HepG2 (cell line): ENCODE measurements around the gene SRCAP. TPM values are rescaled to one million over a fixed set of nuclear protein-coding genes. Genes with fewer than 3 reads are reported as not detected.

Source experiments
- ARNTL ChIP-seq: sonication (generic); formaldehyde crosslinking; IDR thresholded peaks from 2 replicates; pipeline ENCODE4 v1.4.0; 2020; ENCODE audit warnings: mild to moderate bottlenecking, missing genetic modification reagents
- GFI1 ChIP-seq: sonication (generic); formaldehyde crosslinking; IDR thresholded peaks from 2 replicates; pipeline ENCODE4 v1.5.0; 2020; ENCODE audit warnings: missing genetic modification reagents, mild to moderate bottlenecking, borderline replicate concordance
- IRF2 ChIP-seq: IDR thresholded peaks from 2 replicates; pipeline ENCODE4 v1.6.1; 2018; ENCODE audit warnings: missing genetic modification reagents, missing compliant biosample characterization
- KLF15 ChIP-seq: sonication (generic); formaldehyde crosslinking; IDR thresholded peaks from 2 replicates; pipeline ENCODE4 v1.8.1; 2023; ENCODE audit warnings: borderline replicate concordance, mild to moderate bottlenecking, inconsistent platforms, missing genetic modification reagents, mixed read lengths
- RAD21 ChIP-seq: fragments of 450-650 bp; formaldehyde crosslinking; IDR thresholded peaks from 2 replicates; pipeline ENCODE4 v1.5.0; 2020; ENCODE audit warnings: mild to moderate bottlenecking
- ZNF430 ChIP-seq: sonication (generic); formaldehyde crosslinking; IDR thresholded peaks from 2 replicates; pipeline ENCODE4 v1.9.0; 2021; ENCODE audit warnings: mild to moderate bottlenecking, missing genetic modification reagents
- ZSCAN22 ChIP-seq: sonication (generic); formaldehyde crosslinking; IDR thresholded peaks from 2 replicates; pipeline ENCODE4 v1.4.0; 2020; ENCODE audit warnings: mild to moderate bottlenecking, missing genetic modification reagents
- polyA plus RNA-seq, 8 experiments: library from polyadenylated mRNA; depleted of rRNA in 3 of 8; stranded (reverse) in 7 of 8; unstranded in 1 of 8; fragments of >200 nt; fragmentation: Illumina TruSeq in 4 of 8; extraction: Trizol in 4 of 8; gene quantifications; 2 replicates each; pipeline versions ENCODE4 v1.2.1 to v1.2.3, GENCODE V29; 2011 to 2016; ENCODE audit warnings: low read depth in 4 of 8, missing spikeins in 1 of 8, mixed read lengths in 1 of 8; ENCODE audit not compliant: insufficient read depth in 1 of 8
- total RNA-seq, 5 experiments: library from RNA; depleted of rRNA; stranded (reverse); fragments of >200 nt; fragmentation: Illumina TruSeq; extraction: Trizol; gene quantifications; 2 replicates each; pipeline ENCODE4 v1.2.3, GENCODE V29; 2016; ENCODE audit warnings: low read depth in 1 of 5
- TF ChIP-seq, protein P1 (sequence below): sonication (generic); formaldehyde crosslinking; IDR thresholded peaks from 2 replicates; pipeline ENCODE4 v1.4.0; 2020; ENCODE audit warnings: missing genetic modification reagents, low read depth, mild to moderate bottlenecking, borderline replicate concordance
- TF ChIP-seq, protein P2 (sequence below): sonication (generic); formaldehyde crosslinking; IDR thresholded peaks from 2 replicates; pipeline ENCODE4 v1.4.0; 2020; ENCODE audit warnings: mild to moderate bottlenecking, low read depth, missing genetic modification reagents
- TF ChIP-seq, protein P3 (sequence below): sonication (generic); formaldehyde crosslinking; IDR thresholded peaks from 2 replicates; pipeline ENCODE4 v1.8.1; 2023; ENCODE audit warnings: mild to moderate bottlenecking, inconsistent platforms, moderate library complexity, missing genetic modification reagents, borderline replicate concordance
- TF ChIP-seq, protein P4 (sequence below): sonication (generic); formaldehyde crosslinking; IDR thresholded peaks from 2 replicates; pipeline ENCODE4 v1.4.0; 2020; ENCODE audit warnings: mild to moderate bottlenecking, missing genetic modification reagents
- TF ChIP-seq, protein P5 (sequence below): IDR thresholded peaks from 2 replicates; pipeline ENCODE4 v1.6.1; 2016; ENCODE audit warnings: low read depth, missing genetic modification reagents, missing compliant biosample characterization
- TF ChIP-seq, protein P6 (sequence below): sonication (generic); formaldehyde crosslinking; IDR thresholded peaks from 2 replicates; pipeline ENCODE4 v1.8.1; 2023; ENCODE audit warnings: missing genetic modification reagents, inconsistent platforms, borderline replicate concordance
- TF ChIP-seq, protein P7 (sequence below): IDR thresholded peaks from 2 replicates; pipeline ENCODE4 v1.4.0; 2020; ENCODE audit warnings: mild to moderate bottlenecking, missing genetic modification reagents

The SRCAP gene
- total and polyA plus RNA-seq, 2 of the 13 experiments (the other 11 are each of a cell fraction or from before 2014, with no cell fraction given) = 4.9 to 9.0 TPM

DNA sequence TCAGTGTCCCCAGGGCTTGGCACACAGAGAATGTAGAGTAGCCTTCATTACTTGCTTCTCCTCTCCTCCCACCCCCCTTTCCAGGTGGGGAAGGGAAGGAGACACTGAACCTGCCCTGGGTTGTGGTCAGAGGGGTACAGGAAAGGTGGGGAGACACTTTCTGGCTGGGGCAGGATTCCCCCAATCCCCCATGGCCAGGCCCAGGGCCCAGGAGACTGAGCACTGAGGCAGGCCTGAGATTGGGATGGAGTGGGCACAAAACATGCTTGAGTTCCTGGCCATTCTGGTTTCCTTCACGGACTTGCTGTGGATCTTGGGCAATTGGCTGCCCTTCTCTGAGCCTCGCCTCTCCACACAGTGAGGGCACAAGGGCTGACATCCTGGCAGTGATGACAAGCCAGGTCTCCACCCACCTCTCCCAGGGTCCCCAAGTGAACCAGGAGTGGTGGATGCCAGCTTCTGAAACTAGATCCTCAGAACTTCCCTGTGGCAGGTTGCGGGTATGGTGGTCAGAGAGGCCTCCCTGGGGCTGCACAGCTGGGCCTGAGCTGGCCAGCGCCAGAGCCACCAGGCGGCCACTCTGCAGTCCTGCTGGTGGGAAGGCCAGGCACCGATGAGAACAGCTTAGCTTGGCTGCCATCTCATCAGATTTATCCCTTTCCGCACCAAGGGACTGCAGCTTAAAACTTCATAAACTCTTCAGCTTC is 78.8 kb downstream of the SRCAP start (continued):
- TF ChIP-seq, protein P1, sequence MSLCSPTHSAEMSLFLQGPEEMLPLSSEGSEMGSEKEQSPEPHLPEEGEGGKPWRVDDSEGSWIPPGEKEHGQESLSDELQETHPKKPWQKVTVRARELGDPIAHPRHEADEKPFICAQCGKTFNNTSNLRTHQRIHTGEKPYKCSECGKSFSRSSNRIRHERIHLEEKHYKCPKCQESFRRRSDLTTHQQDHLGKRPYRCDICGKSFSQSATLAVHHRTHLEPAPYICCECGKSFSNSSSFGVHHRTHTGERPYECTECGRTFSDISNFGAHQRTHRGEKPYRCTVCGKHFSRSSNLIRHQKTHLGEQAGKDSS = no peak
- TF ChIP-seq, protein P2, sequence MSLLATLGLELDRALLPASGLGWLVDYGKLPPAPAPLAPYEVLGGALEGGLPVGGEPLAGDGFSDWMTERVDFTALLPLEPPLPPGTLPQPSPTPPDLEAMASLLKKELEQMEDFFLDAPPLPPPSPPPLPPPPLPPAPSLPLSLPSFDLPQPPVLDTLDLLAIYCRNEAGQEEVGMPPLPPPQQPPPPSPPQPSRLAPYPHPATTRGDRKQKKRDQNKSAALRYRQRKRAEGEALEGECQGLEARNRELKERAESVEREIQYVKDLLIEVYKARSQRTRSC = no peak
- TF ChIP-seq IRF2 (no peak), KLF15 (no peak), ZSCAN22 (CRISPR knock-in tag) (no peak), ARNTL (CRISPR knock-in tag) (no peak), GFI1 (CRISPR knock-in tag) (no peak), RAD21 (CRISPR knock-in tag) (no peak), ZNF430 (no peak)
- TF ChIP-seq, protein P3, sequence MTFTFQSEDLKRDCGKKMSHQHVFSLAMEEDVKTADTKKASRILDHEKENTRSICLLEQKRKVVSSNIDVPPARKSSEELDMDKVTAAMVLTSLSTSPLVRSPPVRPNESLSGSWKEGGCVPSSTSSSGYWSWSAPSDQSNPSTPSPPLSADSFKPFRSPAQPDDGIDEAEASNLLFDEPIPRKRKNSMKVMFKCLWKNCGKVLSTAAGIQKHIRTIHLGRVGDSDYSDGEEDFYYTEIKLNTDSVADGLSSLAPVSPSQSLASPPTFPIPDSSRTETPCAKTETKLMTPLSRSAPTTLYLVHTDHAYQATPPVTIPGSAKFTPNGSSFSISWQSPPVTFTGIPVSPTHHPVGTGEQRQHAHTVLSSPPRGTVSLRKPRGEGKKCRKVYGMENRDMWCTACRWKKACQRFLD = no peak
- TF ChIP-seq, protein P4, sequence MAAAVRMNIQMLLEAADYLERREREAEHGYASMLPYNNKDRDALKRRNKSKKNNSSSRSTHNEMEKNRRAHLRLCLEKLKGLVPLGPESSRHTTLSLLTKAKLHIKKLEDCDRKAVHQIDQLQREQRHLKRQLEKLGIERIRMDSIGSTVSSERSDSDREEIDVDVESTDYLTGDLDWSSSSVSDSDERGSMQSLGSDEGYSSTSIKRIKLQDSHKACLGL (CRISPR knock-in tag) = no peak
- TF ChIP-seq, protein P5, sequence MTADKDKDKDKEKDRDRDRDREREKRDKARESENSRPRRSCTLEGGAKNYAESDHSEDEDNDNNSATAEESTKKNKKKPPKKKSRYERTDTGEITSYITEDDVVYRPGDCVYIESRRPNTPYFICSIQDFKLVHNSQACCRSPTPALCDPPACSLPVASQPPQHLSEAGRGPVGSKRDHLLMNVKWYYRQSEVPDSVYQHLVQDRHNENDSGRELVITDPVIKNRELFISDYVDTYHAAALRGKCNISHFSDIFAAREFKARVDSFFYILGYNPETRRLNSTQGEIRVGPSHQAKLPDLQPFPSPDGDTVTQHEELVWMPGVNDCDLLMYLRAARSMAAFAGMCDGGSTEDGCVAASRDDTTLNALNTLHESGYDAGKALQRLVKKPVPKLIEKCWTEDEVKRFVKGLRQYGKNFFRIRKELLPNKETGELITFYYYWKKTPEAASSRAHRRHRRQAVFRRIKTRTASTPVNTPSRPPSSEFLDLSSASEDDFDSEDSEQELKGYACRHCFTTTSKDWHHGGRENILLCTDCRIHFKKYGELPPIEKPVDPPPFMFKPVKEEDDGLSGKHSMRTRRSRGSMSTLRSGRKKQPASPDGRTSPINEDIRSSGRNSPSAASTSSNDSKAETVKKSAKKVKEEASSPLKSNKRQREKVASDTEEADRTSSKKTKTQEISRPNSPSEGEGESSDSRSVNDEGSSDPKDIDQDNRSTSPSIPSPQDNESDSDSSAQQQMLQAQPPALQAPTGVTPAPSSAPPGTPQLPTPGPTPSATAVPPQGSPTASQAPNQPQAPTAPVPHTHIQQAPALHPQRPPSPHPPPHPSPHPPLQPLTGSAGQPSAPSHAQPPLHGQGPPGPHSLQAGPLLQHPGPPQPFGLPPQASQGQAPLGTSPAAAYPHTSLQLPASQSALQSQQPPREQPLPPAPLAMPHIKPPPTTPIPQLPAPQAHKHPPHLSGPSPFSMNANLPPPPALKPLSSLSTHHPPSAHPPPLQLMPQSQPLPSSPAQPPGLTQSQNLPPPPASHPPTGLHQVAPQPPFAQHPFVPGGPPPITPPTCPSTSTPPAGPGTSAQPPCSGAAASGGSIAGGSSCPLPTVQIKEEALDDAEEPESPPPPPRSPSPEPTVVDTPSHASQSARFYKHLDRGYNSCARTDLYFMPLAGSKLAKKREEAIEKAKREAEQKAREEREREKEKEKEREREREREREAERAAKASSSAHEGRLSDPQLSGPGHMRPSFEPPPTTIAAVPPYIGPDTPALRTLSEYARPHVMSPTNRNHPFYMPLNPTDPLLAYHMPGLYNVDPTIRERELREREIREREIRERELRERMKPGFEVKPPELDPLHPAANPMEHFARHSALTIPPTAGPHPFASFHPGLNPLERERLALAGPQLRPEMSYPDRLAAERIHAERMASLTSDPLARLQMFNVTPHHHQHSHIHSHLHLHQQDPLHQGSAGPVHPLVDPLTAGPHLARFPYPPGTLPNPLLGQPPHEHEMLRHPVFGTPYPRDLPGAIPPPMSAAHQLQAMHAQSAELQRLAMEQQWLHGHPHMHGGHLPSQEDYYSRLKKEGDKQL (CRISPR knock-in tag) = no peak
- TF ChIP-seq, protein P6, sequence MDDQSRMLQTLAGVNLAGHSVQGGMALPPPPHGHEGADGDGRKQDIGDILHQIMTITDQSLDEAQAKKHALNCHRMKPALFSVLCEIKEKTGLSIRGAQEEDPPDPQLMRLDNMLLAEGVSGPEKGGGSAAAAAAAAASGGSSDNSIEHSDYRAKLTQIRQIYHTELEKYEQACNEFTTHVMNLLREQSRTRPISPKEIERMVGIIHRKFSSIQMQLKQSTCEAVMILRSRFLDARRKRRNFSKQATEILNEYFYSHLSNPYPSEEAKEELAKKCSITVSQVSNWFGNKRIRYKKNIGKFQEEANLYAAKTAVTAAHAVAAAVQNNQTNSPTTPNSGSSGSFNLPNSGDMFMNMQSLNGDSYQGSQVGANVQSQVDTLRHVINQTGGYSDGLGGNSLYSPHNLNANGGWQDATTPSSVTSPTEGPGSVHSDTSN (CRISPR knock-in tag) = no peak
- TF ChIP-seq, protein P7, sequence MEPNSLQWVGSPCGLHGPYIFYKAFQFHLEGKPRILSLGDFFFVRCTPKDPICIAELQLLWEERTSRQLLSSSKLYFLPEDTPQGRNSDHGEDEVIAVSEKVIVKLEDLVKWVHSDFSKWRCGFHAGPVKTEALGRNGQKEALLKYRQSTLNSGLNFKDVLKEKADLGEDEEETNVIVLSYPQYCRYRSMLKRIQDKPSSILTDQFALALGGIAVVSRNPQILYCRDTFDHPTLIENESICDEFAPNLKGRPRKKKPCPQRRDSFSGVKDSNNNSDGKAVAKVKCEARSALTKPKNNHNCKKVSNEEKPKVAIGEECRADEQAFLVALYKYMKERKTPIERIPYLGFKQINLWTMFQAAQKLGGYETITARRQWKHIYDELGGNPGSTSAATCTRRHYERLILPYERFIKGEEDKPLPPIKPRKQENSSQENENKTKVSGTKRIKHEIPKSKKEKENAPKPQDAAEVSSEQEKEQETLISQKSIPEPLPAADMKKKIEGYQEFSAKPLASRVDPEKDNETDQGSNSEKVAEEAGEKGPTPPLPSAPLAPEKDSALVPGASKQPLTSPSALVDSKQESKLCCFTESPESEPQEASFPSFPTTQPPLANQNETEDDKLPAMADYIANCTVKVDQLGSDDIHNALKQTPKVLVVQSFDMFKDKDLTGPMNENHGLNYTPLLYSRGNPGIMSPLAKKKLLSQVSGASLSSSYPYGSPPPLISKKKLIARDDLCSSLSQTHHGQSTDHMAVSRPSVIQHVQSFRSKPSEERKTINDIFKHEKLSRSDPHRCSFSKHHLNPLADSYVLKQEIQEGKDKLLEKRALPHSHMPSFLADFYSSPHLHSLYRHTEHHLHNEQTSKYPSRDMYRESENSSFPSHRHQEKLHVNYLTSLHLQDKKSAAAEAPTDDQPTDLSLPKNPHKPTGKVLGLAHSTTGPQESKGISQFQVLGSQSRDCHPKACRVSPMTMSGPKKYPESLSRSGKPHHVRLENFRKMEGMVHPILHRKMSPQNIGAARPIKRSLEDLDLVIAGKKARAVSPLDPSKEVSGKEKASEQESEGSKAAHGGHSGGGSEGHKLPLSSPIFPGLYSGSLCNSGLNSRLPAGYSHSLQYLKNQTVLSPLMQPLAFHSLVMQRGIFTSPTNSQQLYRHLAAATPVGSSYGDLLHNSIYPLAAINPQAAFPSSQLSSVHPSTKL = no peak
